HEK293 (cell line): ENCODE measurements around the gene GMDS.

Experiments used
- CTCF ChIP-seq: fragments of 450-650 bp; formaldehyde crosslinking; IDR thresholded peaks from 2 replicates; pipeline ENCODE4 v1.5.1; 2016; ENCODE audit warnings: missing biosample characterization, missing genetic modification characterization
- ZBTB20 ChIP-seq: fragments of 450-650 bp; formaldehyde crosslinking; IDR thresholded peaks from 2 replicates; pipeline ENCODE4 v1.5.1; 2016; ENCODE audit warnings: missing biosample characterization, missing genetic modification characterization
- ZBTB8A ChIP-seq: fragments of 450-650 bp; formaldehyde crosslinking; IDR thresholded peaks from 2 replicates; pipeline ENCODE4 v1.5.1; 2016; ENCODE audit warnings: missing biosample characterization, missing genetic modification characterization
- ZNF354C ChIP-seq: fragments of 450-650 bp; formaldehyde crosslinking; IDR thresholded peaks from 2 replicates; pipeline ENCODE4 v1.5.1; 2016; ENCODE audit warnings: missing biosample characterization, missing genetic modification characterization, low read depth, borderline replicate concordance
- ZSCAN23 ChIP-seq: fragments of 450-650 bp; formaldehyde crosslinking; IDR thresholded peaks from 2 replicates; pipeline ENCODE4 v1.5.1; 2016; ENCODE audit warnings: missing biosample characterization, missing genetic modification characterization

GRCh38 chr6:2120912-2121311 is 124.5 kb downstream of the GMDS start:
- TF ChIP-seq CTCF (tag by site-specific recombination), result no peak
- no peak for TF ChIP-seq ZBTB20
- no peak for TF ChIP-seq ZBTB8A (tag by site-specific recombination)
- no peak for TF ChIP-seq ZSCAN23 (tag by site-specific recombination)
- TF ChIP-seq ZNF354C, result no peak
